Thyroid gland (tissue), 4 donors: ENCODE results near the gene PKNOX2. TPM values are rescaled to one million over a fixed set of nuclear protein-coding genes. Genes with fewer than 3 reads are reported as not detected.

ENCODE experiments used
- DNase-seq, 2 donors: peaks; one replicate each; pipeline ENCODE4 v3.0.0-alpha.2; 2019
- H3K27ac ChIP-seq, 3 donors: fragments of 200-600 bp; sonication (generic); 1 replicate in 2 of 3; 2 replicates in 1 of 3; pipeline ENCODE4 v1.5.1; 2016 to 2019; ENCODE audit warnings: mild to moderate bottlenecking in 1 of 3, moderate library complexity in 1 of 3
- H3K27me3 ChIP-seq: fragments of 200-600 bp; sonication (generic); one replicate; pipeline ENCODE4 v1.5.1; 2019
- H3K36me3 ChIP-seq, 2 donors: fragments of 200-600 bp; sonication (generic); one replicate each; pipeline ENCODE4 v1.5.1; 2016 to 2019
- H3K4me1 ChIP-seq, 2 donors: fragments of 200-600 bp; sonication (generic); one replicate each; pipeline ENCODE4 v1.5.1; 2017 to 2019
- H3K4me3 ChIP-seq, 3 donors: fragments of 200-600 bp; sonication (generic); replicated peaks in 1 of 3; 1 replicate in 2 of 3; 2 replicates in 1 of 3; pipeline ENCODE4 v1.5.1; 2016; ENCODE audit warnings: mild to moderate bottlenecking in 1 of 3
- H3K9me3 ChIP-seq: fragments of 200-600 bp; sonication (generic); one replicate; pipeline ENCODE4 v1.5.1; 2017
- CTCF ChIP-seq, 6 experiments: fragments of 200-600 bp in 3 of 6; fragments of 450-650 bp in 3 of 6; sonication (generic) in 3 of 6; IDR thresholded peaks; one replicate each; pipeline ENCODE4 v1.5.1; 2016 to 2019; ENCODE audit warnings: antibody characterized with exemption in 6 of 6, mild to moderate bottlenecking in 2 of 6, inconsistent platforms in 1 of 6, moderate library complexity in 1 of 6
- POLR2A ChIP-seq, 2 donors: fragments of 450-650 bp; IDR thresholded peaks; one replicate each; pipeline ENCODE4 v1.6.1; 2017; ENCODE audit warnings: antibody characterized with exemption in 2 of 2, mild to moderate bottlenecking in 2 of 2, moderate library complexity in 1 of 2
- WGBS, 2 donors: methylation state at CpG; one replicate each; pipeline ENCODE4 v1.1.5; 2017; 5-methylcytosine and 5-hydroxymethylcytosine counted together
- intact Hi-C: fragments of 100-400 bp; cut with DNase I; formaldehyde crosslinking; loops from one replicate; pipeline ENCODE4 v1.15.1; 2023
- total RNA-seq, 4 donors: library from RNA; depleted of rRNA; stranded (reverse); fragments of >200 nt; gene quantifications; one replicate each; pipeline ENCODE4 v1.2.3, GENCODE V29; 2016

PKNOX2 gene
- total RNA-seq, 4 donors from 2014 or later: 6.3 to 28.0 (median 18.7) TPM

- Histone ChIP-seq H3K27ac (peak overlapping the region; percentile 70 to 93 (median 89)), H3K9me3 (no peaks in the 10 kb centered on the region), H3K36me3 (no peaks in the 10 kb centered on the region), H3K27me3 (no peaks in the 10 kb centered on the region), H3K4me3 (no peak overlapping the region), H3K4me1 (peaks cover 66 to 78% of the 10 kb centered on the region in 2 donors)
- no peak for TF ChIP-seq CTCF (IDR thresholded peaks at IDR 0.05)
- WGBS, 2 donors: 92 to 95% methylated on average over 4 of the region's 4 CpGs
- DNase-seq: no peak
- intact Hi-C loops: no loop called here
Observed at GRCh38 chr11:125274774-125275173, 110.2 kb downstream of the PKNOX2 start.

GRCh38 chr11:125275905-125276618 lies 111.5 kb downstream of the PKNOX2 start:
- H3K9me3 ChIP-seq: no peaks in the 10 kb centered on the region
- no peaks in the 10 kb centered on the region for H3K27me3 ChIP-seq
- H3K36me3 ChIP-seq: no peaks in the 10 kb centered on the region
- no peak overlapping the region for H3K4me3 ChIP-seq
- WGBS, 2 donors: 26 to 30% methylated on average over 5 of the region's 5 CpGs
- H3K4me1 ChIP-seq: peaks cover 67 to 85% of the 10 kb centered on the region in 2 donors
- intact Hi-C loops: no loop called here
- peak; percentile 62 to 63 for DNase-seq
- TF ChIP-seq CTCF (IDR thresholded peaks at IDR 0.05): no peak
- TF ChIP-seq POLR2A (IDR thresholded peaks at IDR 0.05): peak in 1 of 2 donors; percentile 16
- peak overlapping the region; percentile 70 to 93 (median 89) for H3K27ac ChIP-seq

DNA sequence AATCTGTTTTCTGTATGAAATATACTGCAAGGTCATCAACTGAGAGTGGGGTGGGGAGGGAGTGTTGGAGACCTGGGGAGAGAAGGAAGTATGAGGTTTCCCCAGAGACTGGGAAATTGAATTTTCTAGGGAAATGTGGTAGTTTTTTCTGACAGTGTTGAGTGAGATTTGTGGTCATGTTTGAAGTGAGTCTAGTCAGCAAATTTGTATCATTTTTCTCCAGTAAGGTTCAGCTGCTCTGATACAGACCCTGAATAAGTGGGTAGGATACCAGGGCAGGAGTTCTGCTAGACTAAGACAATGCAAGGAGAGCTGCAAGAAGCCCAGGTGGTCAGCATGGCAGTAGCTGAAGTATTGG lies 112.0 kb downstream of the PKNOX2 start:
- Histone ChIP-seq H3K4me1 (peaks cover 61 to 85% of the 10 kb centered on the region in 2 donors), H3K27ac (peak overlapping the region; percentile 47 to 73 (median 67)), H3K27me3 (no peaks in the 10 kb centered on the region), H3K36me3 (no peaks in the 10 kb centered on the region), H3K4me3 (no peak overlapping the region), H3K9me3 (no peaks in the 10 kb centered on the region)
- intact Hi-C loops: no loop called here
- DNase-seq: no peak
- no peak for TF ChIP-seq POLR2A (IDR thresholded peaks at IDR 0.05)
- no peak for TF ChIP-seq CTCF (IDR thresholded peaks at IDR 0.05)

DNA sequence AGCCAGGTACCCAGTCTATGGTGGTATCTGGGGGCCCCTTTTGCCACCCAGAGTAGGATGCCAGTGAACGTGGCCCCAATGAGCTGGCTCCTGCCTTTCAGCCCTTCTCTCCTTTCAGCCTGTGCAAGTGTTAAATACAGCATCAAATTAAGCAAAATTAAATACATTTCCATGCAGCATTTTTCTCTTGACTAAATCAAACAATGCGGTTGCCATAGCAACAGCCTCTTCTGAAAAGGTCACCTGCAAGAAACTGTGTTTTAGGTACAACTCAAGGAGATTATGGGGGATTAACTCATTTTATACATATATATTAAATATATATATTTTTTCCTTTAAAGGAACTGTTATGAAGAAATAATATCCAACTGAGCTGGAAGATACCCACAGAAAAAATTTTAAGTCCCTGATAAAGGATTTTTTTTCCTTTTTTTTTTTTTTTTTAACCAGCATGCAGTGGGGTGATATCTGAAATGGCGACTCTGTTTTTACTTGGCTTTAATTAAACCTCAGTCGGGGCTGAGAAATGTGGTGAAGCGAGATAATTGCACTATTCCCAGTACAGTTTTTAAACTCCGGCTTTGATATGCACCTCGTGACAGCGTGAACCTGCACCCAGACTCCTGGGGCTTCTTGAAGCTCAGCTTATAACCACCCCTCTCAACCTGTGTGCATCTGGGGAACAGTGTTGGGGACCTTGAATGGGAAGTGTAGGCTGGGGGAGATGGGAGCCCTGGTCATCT lies 115.3 kb downstream of the PKNOX2 start:
- H3K4me3 ChIP-seq: no peak overlapping the region
- H3K36me3 ChIP-seq: no peaks in the 10 kb centered on the region
- H3K9me3 ChIP-seq: no peaks in the 10 kb centered on the region
- no peaks in the 10 kb centered on the region for H3K27me3 ChIP-seq
- H3K4me1 ChIP-seq: peaks cover 31 to 57% of the 10 kb centered on the region in 2 donors
- WGBS, 2 donors: 85 to 91% methylated on average over 8 of the region's 8 CpGs
- H3K27ac ChIP-seq: peak overlapping the region in 1 of 3 donors; percentile 30
- TF ChIP-seq POLR2A (IDR thresholded peaks at IDR 0.05): no peak
- TF ChIP-seq CTCF (IDR thresholded peaks at IDR 0.05): no peak
- no peak for DNase-seq
- intact Hi-C loops: no loop called here

- DNase-seq: peak in 1 of 2 donors; percentile 40
- Histone ChIP-seq H3K9me3 (no peaks in the 10 kb centered on the region), H3K27ac (no peak overlapping the region), H3K27me3 (no peaks in the 10 kb centered on the region), H3K4me3 (no peak overlapping the region), H3K36me3 (no peaks in the 10 kb centered on the region), H3K4me1 (peaks cover 23 to 49% of the 10 kb centered on the region in 2 donors)
- 53 to 64% methylated on average over 3 to 5 of the region's 5 CpGs for WGBS, 2 donors
- intact Hi-C loops: no loop called here
- no peak for TF ChIP-seq POLR2A (IDR thresholded peaks at IDR 0.05)
- no peak for TF ChIP-seq CTCF (IDR thresholded peaks at IDR 0.05)
Observed at GRCh38 chr11:125280646-125281045, 116.1 kb downstream of the PKNOX2 start.
